DOHH2 (cell line): Measurements from ENCODE around the gene SLC5A10.

Source experiments
- H3F3A ChIP-seq: fragments of 200-600 bp; sonication (generic), shearing (Covaris generic); 2 replicates; pipeline ENCODE4 v1.6.0; 2016; ENCODE audit warnings: antibody characterized with exemption, mild to moderate bottlenecking; ENCODE audit not compliant: control insufficient read depth, insufficient read depth
- H3K27ac ChIP-seq: fragments of 200-600 bp; sonication (generic); 2 replicates; pipeline ENCODE4 v1.5.1; 2014; ENCODE audit warnings: low read depth, mild to moderate bottlenecking, low read length, moderate library complexity
- H3K27me3 ChIP-seq: fragments of 200-600 bp; sonication (generic); 2 replicates; pipeline ENCODE4 v1.6.1; 2014; ENCODE audit warnings: mild to moderate bottlenecking, low read length, mixed read lengths; ENCODE audit not compliant: control insufficient read depth
- H3K36me3 ChIP-seq: fragments of 200-600 bp; sonication (generic); 2 replicates; pipeline ENCODE4 v1.6.1; 2014; ENCODE audit warnings: mild to moderate bottlenecking, low read length, moderate library complexity, mixed read lengths; ENCODE audit not compliant: control insufficient read depth
- H3K4me1 ChIP-seq: fragments of 200-600 bp; sonication (generic); 2 replicates; pipeline ENCODE4 v1.6.1; 2014; ENCODE audit warnings: mild to moderate bottlenecking, low read length, mixed read lengths; ENCODE audit not compliant: control insufficient read depth
- H3K4me2 ChIP-seq: fragments of 200-600 bp; sonication (generic); 2 replicates; pipeline ENCODE4 v1.6.0; 2014; ENCODE audit warnings: mild to moderate bottlenecking, low read length, moderate library complexity
- H3K4me3 ChIP-seq: fragments of 200-600 bp; sonication (generic); 2 replicates; pipeline ENCODE4 v1.5.1; 2014; ENCODE audit warnings: mild to moderate bottlenecking, low read length, mixed read lengths
- H3K79me2 ChIP-seq: fragments of 200-600 bp; sonication (generic); 2 replicates; pipeline ENCODE4 v1.6.1; 2014; ENCODE audit warnings: mild to moderate bottlenecking, low read length, mixed read lengths; ENCODE audit not compliant: control insufficient read depth
- H3K9me2 ChIP-seq: fragments of 200-600 bp; sonication (generic); replicated peaks from 2 replicates; pipeline ENCODE4 v1.6.1; 2014; ENCODE audit warnings: mild to moderate bottlenecking, low read length, mixed read lengths; ENCODE audit not compliant: control insufficient read depth
- H3K9me3 ChIP-seq: fragments of 200-600 bp; sonication (generic); 2 replicates; pipeline ENCODE4 v1.6.1; 2014; ENCODE audit warnings: antibody characterized with exemption, low read length, mixed read lengths; ENCODE audit not compliant: control insufficient read depth, insufficient read depth
- H4K20me1 ChIP-seq: fragments of 200-600 bp; sonication (generic); 2 replicates; pipeline ENCODE4 v1.6.0; 2014; ENCODE audit warnings: low read depth, mild to moderate bottlenecking, antibody characterized with exemption, low read length, moderate library complexity; ENCODE audit not compliant: control insufficient read depth, insufficient read depth
- CTCF ChIP-seq: fragments of 200-600 bp; sonication (generic); IDR thresholded peaks from one replicate; pipeline ENCODE4 v1.5.1; 2014; ENCODE audit warnings: antibody characterized with exemption, mild to moderate bottlenecking, low read depth, low read length; ENCODE audit not compliant: poor library complexity, severe bottlenecking
- EZH2phosphoT487 ChIP-seq: fragments of 200-600 bp; sonication (generic); IDR thresholded peaks from 2 replicates; pipeline ENCODE4 v1.6.1; 2017; ENCODE audit warnings: borderline replicate concordance, mild to moderate bottlenecking, antibody characterized with exemption, low read length, moderate library complexity, mixed read lengths

SLC5A10 gene

GRCh38 chr17:18990331-18990730 lies 38.4 kb downstream of the SLC5A10 start:
- no peaks in the 10 kb centered on the region for H3F3A ChIP-seq
- H3K79me2 ChIP-seq: peaks cover 15% of the 10 kb centered on the region
- no peaks in the 10 kb centered on the region for H4K20me1 ChIP-seq
- no peak overlapping the region for H3K4me3 ChIP-seq
- no peaks in the 10 kb centered on the region for H3K27me3 ChIP-seq
- H3K4me1 ChIP-seq: peaks cover 16% of the 10 kb centered on the region
- H3K4me2 ChIP-seq: no peak overlapping the region
- H3K27ac ChIP-seq: no peak overlapping the region
- peaks cover 6% of the 10 kb centered on the region; the same call in 1 of the 2 replicates for H3K36me3 ChIP-seq
- no peaks in the 10 kb centered on the region for H3K9me2 ChIP-seq
- H3K9me3 ChIP-seq: peaks cover 4% of the 10 kb centered on the region
- TF ChIP-seq EZH2phosphoT487 (no peak), CTCF (no peak)

GRCh38 chr17:18991531-18992315 lies 39.8 kb downstream of the SLC5A10 start:
- no peaks in the 10 kb centered on the region for H3K9me2 ChIP-seq
- peaks cover 11% of the 10 kb centered on the region for H3K9me3 ChIP-seq
- no peak overlapping the region for H3K4me2 ChIP-seq
- peaks cover 16% of the 10 kb centered on the region for H3K4me1 ChIP-seq
- H4K20me1 ChIP-seq: no peaks in the 10 kb centered on the region
- TF ChIP-seq EZH2phosphoT487 (no peak), CTCF (no peak)
- no peaks in the 10 kb centered on the region for H3F3A ChIP-seq
- no peaks in the 10 kb centered on the region for H3K27me3 ChIP-seq
- no peak overlapping the region for H3K27ac ChIP-seq
- H3K4me3 ChIP-seq: no peak overlapping the region
- peaks cover 23% of the 10 kb centered on the region for H3K79me2 ChIP-seq
- peaks cover 16% of the 10 kb centered on the region for H3K36me3 ChIP-seq

GRCh38 chr17:18992454-18993130 lies 40.6 kb downstream of the SLC5A10 start:
- peaks cover 17% of the 10 kb centered on the region for H3K36me3 ChIP-seq
- H3K79me2 ChIP-seq: peaks cover 23% of the 10 kb centered on the region
- no peaks in the 10 kb centered on the region for H3K9me2 ChIP-seq
- H3K4me2 ChIP-seq: peak overlapping the region; percentile 34
- H3K9me3 ChIP-seq: peaks cover 11% of the 10 kb centered on the region
- no peak overlapping the region for H3K4me3 ChIP-seq
- peaks cover 16% of the 10 kb centered on the region for H3K4me1 ChIP-seq
- H3F3A ChIP-seq: no peaks in the 10 kb centered on the region
- TF ChIP-seq CTCF (no peak), EZH2phosphoT487 (no peak)
- H4K20me1 ChIP-seq: no peaks in the 10 kb centered on the region
- no peak overlapping the region for H3K27ac ChIP-seq
- H3K27me3 ChIP-seq: no peaks in the 10 kb centered on the region
